Panc1 (cell line): ENCODE measurements around the gene CYP1A2. TPM values are rescaled to one million over a fixed set of nuclear protein-coding genes. Genes with fewer than 3 reads are reported as not detected.

Experiments used
- ATAC-seq: fragments of 200-7000 bp; cut with Tn5 transposase; 2 replicates; pipeline ENCODE4 v1.9.1; 2020; ENCODE audit warnings: mild to moderate bottlenecking, moderate library complexity
- BruUV-seq: library from RNA; stranded (reverse); fragments of 400-500 nt; replicated peaks from 2 replicates; lab custom pipeline; 2021; lab: Mats Ljungman, UMichigan
- CTCF ChIA-PET: fragments of 300-600 bp; sonication (Branson Sonifier 250); formaldehyde crosslinking; loops from one replicate; lab custom pipeline; 2022; ENCODE audit warnings: antibody characterized with exemption; lab: Charles Lee
- POLR2A ChIA-PET: fragments of 300-600 bp; sonication (Branson Sonifier 250); formaldehyde crosslinking; loops from one replicate; lab custom pipeline; 2022; ENCODE audit warnings: antibody characterized with exemption; lab: Charles Lee
- DNase-seq: peaks from one replicate; pipeline ENCODE4 v3.0.0-alpha.2; 2010; ENCODE audit warnings: low read depth, low spot score
- H3K27ac ChIP-seq: 2 replicates; pipeline ENCODE4 v1.5.1; 2011; ENCODE audit warnings: mild to moderate bottlenecking, low read length, inconsistent platforms
- H3K27me3 ChIP-seq: fragments of 200-500 bp; sonication (Bioruptor generic); 2 replicates; pipeline ENCODE4 v1.6.0; 2014; ENCODE audit warnings: low read length, inconsistent platforms; ENCODE audit not compliant: control insufficient read depth, insufficient read depth
- H3K36me3 ChIP-seq: fragments of 200-500 bp; sonication (Bioruptor generic); 2 replicates; pipeline ENCODE4 v1.5.1; 2014; ENCODE audit warnings: inconsistent platforms, mild to moderate bottlenecking, low read length, moderate library complexity; ENCODE audit not compliant: control insufficient read depth, insufficient read depth
- H3K4me1 ChIP-seq: 2 replicates; pipeline ENCODE4 v1.5.1; 2011; ENCODE audit warnings: inconsistent platforms, mild to moderate bottlenecking, low read length, moderate library complexity; ENCODE audit not compliant: control insufficient read depth, insufficient read depth
- H3K4me3 ChIP-seq, 2 experiments: 2 replicates each; pipeline ENCODE4 v1.5.1; 2011 to 2012; ENCODE audit warnings: low read depth in 2 of 2, low read length in 2 of 2, mild to moderate bottlenecking in 2 of 2, inconsistent platforms in 1 of 2, moderate library complexity in 1 of 2
- H3K9me3 ChIP-seq: fragments of 200-500 bp; sonication (Bioruptor generic); 2 replicates; pipeline ENCODE4 v1.5.1; 2014; ENCODE audit warnings: low read depth, mild to moderate bottlenecking, inconsistent platforms, low read length, moderate library complexity; ENCODE audit not compliant: control insufficient read depth, insufficient read depth
- CTCF ChIP-seq: fragments of 450-650 bp; IDR thresholded peaks from 2 replicates; pipeline ENCODE4 v1.5.1; 2017; ENCODE audit warnings: mild to moderate bottlenecking
- POLR2AphosphoS5 ChIP-seq: IDR thresholded peaks from 2 replicates; pipeline ENCODE4 v1.6.1; 2012; ENCODE audit warnings: mild to moderate bottlenecking, low read depth, low read length, moderate library complexity
- REST ChIP-seq, 2 experiments: IDR thresholded peaks; 2 replicates each; pipeline ENCODE4 v1.6.1; 2011 to 2012; ENCODE audit warnings: low read depth in 2 of 2, control low read depth in 1 of 2, low read length in 1 of 2, mild to moderate bottlenecking in 1 of 2, moderate library complexity in 1 of 2; ENCODE audit not compliant: insufficient read depth in 1 of 2
- SIN3A ChIP-seq: IDR thresholded peaks from 2 replicates; pipeline ENCODE4 v1.6.1; 2012; ENCODE audit warnings: low read depth, mild to moderate bottlenecking, low read length, moderate library complexity, borderline replicate concordance; ENCODE audit not compliant: insufficient read depth
- TCF7L2 ChIP-seq: IDR thresholded peaks from 2 replicates; pipeline ENCODE4 v1.6.1; 2011; ENCODE audit warnings: mild to moderate bottlenecking, low read depth, low read length, inconsistent platforms
- in situ Hi-C: cut with HindIII; loops from 2 replicates; pipeline ENCODE4 v1.10.0; 2016; ENCODE audit warnings: low sequenced_read_pairs, low pct_unique_long_range_greater_than_20kb
- intact Hi-C: fragments of 100-400 bp; cut with micrococcal nuclease; formaldehyde crosslinking; loops from one replicate; pipeline ENCODE4 v1.10.0; 2022; ENCODE audit not compliant: unreplicated experiment
- microRNA-seq: library from miRNA; unstranded; fragments of <30 nt; microRNA quantifications from one replicate; pipeline ENCODE4 v1.1.0, GENCODE V29; 2020; ENCODE audit not compliant: unreplicated experiment
- total RNA-seq: library from RNA; stranded (reverse); gene quantifications from one replicate; pipeline ENCODE4 v1.2.1, GENCODE V29; 2021; ENCODE audit not compliant: unreplicated experiment

The CYP1A2 gene
- total RNA-seq, 1 experiment from 2014 or later: not detected

- no peak overlapping the region for H3K27ac ChIP-seq
- no TSS peak for BruUV-seq
- no peak overlapping the region for H3K4me3 ChIP-seq
- ChIA-PET CTCF (interaction anchor here (0.5 to 0.7 kb wide), 2 partner anchors 32 to 97 kb away, joined by 3 to 4 read pairs; no protein-coding TSS in a partner anchor), POLR2A (interaction anchor here (0.5 to 0.6 kb wide), 2 partner anchors 73 to 106 kb away, joined by 4 to 5 read pairs; no protein-coding TSS in a partner anchor)
- peaks cover 2% of the 10 kb centered on the region; the same call in 1 of the 2 replicates for H3K36me3 ChIP-seq
- H3K27me3 ChIP-seq: no peaks in the 10 kb centered on the region
- H3K9me3 ChIP-seq: no peaks in the 10 kb centered on the region
- no peak for DNase-seq
- no peak for ATAC-seq
- peaks cover 4% of the 10 kb centered on the region; the same call in 1 of the 2 replicates for H3K4me1 ChIP-seq
- intact Hi-C loops: no loop called here
- TF ChIP-seq POLR2AphosphoS5: no peak
- no peak for TF ChIP-seq REST (IDR thresholded peaks at IDR 0.05; ENCODE audit: insufficient read depth in 1 of 2, low read depth in 2 of 2, low read length in 1 of 2)
- TF ChIP-seq SIN3A: no peak
- no peak for TF ChIP-seq TCF7L2
- no peak for TF ChIP-seq CTCF
- in situ Hi-C loops: no loop called here
These were observed 56.3 kb downstream of the CYP1A2 start for GRCh38 chr15:74804935-74805334.

Small RNA genes lying within 50 kb of the gene (microRNA-seq; reads per million reads assigned to microRNA genes)
- not detected for gene MIR4513

Other genes with a start within 250 kb of the CYP1A2 start
- gene ARID3B, start 207.6 kb upstream of the CYP1A2 start, total RNA-seq: 12.7 TPM
- gene CLK3, start 133.0 kb upstream of the CYP1A2 start, total RNA-seq: 69.8 TPM
- 45.5 TPM for gene EDC3, start 52.8 kb upstream of the CYP1A2 start, total RNA-seq
- 0.15 TPM for gene CYP1A1, start 23.3 kb upstream of the CYP1A2 start, total RNA-seq
- 81.4 TPM for gene CSK, start 33.2 kb downstream of the CYP1A2 start, total RNA-seq
- not detected for gene LMAN1L, start 64.0 kb downstream of the CYP1A2 start, total RNA-seq
- not detected for gene CPLX3, start 77.8 kb downstream of the CYP1A2 start, total RNA-seq
- 73.3 TPM for gene ULK3, start 94.3 kb downstream of the CYP1A2 start, total RNA-seq
- 121 TPM for gene SCAMP2, start 124.5 kb downstream of the CYP1A2 start, total RNA-seq
- 45.8 TPM for gene MPI, start 141.2 kb downstream of the CYP1A2 start, total RNA-seq
- 68.6 TPM for gene FAM219B, start 158.0 kb downstream of the CYP1A2 start, total RNA-seq
- gene COX5A, start 189.2 kb downstream of the CYP1A2 start, total RNA-seq: 353 TPM
- 40.1 TPM for gene RPP25, start 207.9 kb downstream of the CYP1A2 start, total RNA-seq
- gene SCAMP5, start 246.7 kb downstream of the CYP1A2 start, total RNA-seq: 11.2 TPM